H9 (cell line): ENCODE results near the gene MMP2. TPM values are rescaled to one million over a fixed set of nuclear protein-coding genes. Genes with fewer than 3 reads are reported as not detected.

Experiments used
- DNase-seq: peaks from one replicate; pipeline ENCODE4 v3.0.0-alpha.2; 2017
- H2AFZ ChIP-seq: one replicate; pipeline ENCODE4 v1.6.1; 2013; ENCODE audit warnings: mild to moderate bottlenecking, low read length, control low read depth, moderate library complexity
- H2AK5ac ChIP-seq: 2 replicates; pipeline ENCODE4 v1.6.1; 2013; ENCODE audit warnings: low read length, control low read depth, mixed read lengths; ENCODE audit not compliant: insufficient read length
- H2BK120ac ChIP-seq: one replicate; pipeline ENCODE4 v1.6.1; 2013; ENCODE audit warnings: low read depth, mild to moderate bottlenecking, low read length, control low read depth, inconsistent platforms; ENCODE audit not compliant: poor library complexity, severe bottlenecking
- H2BK12ac ChIP-seq: 2 replicates; pipeline ENCODE4 v1.6.1; 2013; ENCODE audit warnings: low read length, control low read depth, mixed read lengths, low read depth; ENCODE audit not compliant: insufficient read length
- H2BK15ac ChIP-seq: 2 replicates; pipeline ENCODE4 v1.6.1; 2013; ENCODE audit warnings: low read depth, low read length, control low read depth
- H2BK20ac ChIP-seq: one replicate; pipeline ENCODE4 v1.6.1; 2013; ENCODE audit warnings: low read depth, mild to moderate bottlenecking, low read length, control low read depth, inconsistent platforms; ENCODE audit not compliant: poor library complexity, severe bottlenecking
- H2BK5ac ChIP-seq: 2 replicates; pipeline ENCODE4 v1.6.1; 2013; ENCODE audit warnings: low read length, control low read depth, mixed read lengths; ENCODE audit not compliant: insufficient read length
- H3K14ac ChIP-seq: 2 replicates; pipeline ENCODE4 v1.6.1; 2013; ENCODE audit warnings: low read length, control low read depth; ENCODE audit not compliant: insufficient read depth
- H3K18ac ChIP-seq: 2 replicates; pipeline ENCODE4 v1.6.1; 2013; ENCODE audit warnings: low read depth, mild to moderate bottlenecking, mixed read lengths, low read length, control low read depth; ENCODE audit not compliant: insufficient read length
- H3K23ac ChIP-seq: 2 replicates; pipeline ENCODE4 v1.6.1; 2013; ENCODE audit warnings: low read length, control low read depth, mixed read lengths, low read depth; ENCODE audit not compliant: insufficient read length
- H3K23me2 ChIP-seq: 2 replicates; pipeline ENCODE4 v1.6.1; 2013; ENCODE audit warnings: low read depth, mild to moderate bottlenecking, mixed read lengths, low read length, control low read depth; ENCODE audit not compliant: insufficient read length, poor library complexity, severe bottlenecking
- H3K27ac ChIP-seq: 2 replicates; pipeline ENCODE4 v1.5.1; 2013; ENCODE audit warnings: low read length, control low read depth, mixed read lengths, low read depth; ENCODE audit not compliant: insufficient read length
- H3K27me3 ChIP-seq: 2 replicates; pipeline ENCODE4 v1.6.1; 2013; ENCODE audit warnings: low read length, control low read depth, inconsistent platforms; ENCODE audit not compliant: insufficient read depth
- H3K4ac ChIP-seq: 2 replicates; pipeline ENCODE4 v1.6.1; 2013; ENCODE audit warnings: low read depth, mild to moderate bottlenecking, control low read depth, inconsistent platforms, low read length, moderate library complexity
- H3K4me1 ChIP-seq: 2 replicates; pipeline ENCODE4 v1.6.1; 2013; ENCODE audit warnings: low read length, control low read depth, inconsistent platforms; ENCODE audit not compliant: insufficient read depth
- H3K4me2 ChIP-seq: 2 replicates; pipeline ENCODE4 v1.6.1; 2013; ENCODE audit warnings: low read length, control low read depth, mixed read lengths; ENCODE audit not compliant: insufficient read length, insufficient read depth
- H3K56ac ChIP-seq: 2 replicates; pipeline ENCODE4 v1.6.1; 2013; ENCODE audit warnings: low read depth, mild to moderate bottlenecking, mixed read lengths, low read length, control low read depth; ENCODE audit not compliant: insufficient read length
- H3K79me1 ChIP-seq: 2 replicates; pipeline ENCODE4 v1.6.1; 2013; ENCODE audit warnings: low read depth, mild to moderate bottlenecking, moderate library complexity, low read length, control low read depth, inconsistent platforms; ENCODE audit not compliant: insufficient read depth, poor library complexity, severe bottlenecking
- H3K79me2 ChIP-seq: 2 replicates; pipeline ENCODE4 v1.6.1; 2013; ENCODE audit warnings: low read length, control low read depth, inconsistent platforms; ENCODE audit not compliant: insufficient read depth
- H3K9ac ChIP-seq: 2 replicates; pipeline ENCODE4 v1.6.1; 2013; ENCODE audit warnings: low read length, control low read depth, mixed read lengths; ENCODE audit not compliant: insufficient read length; ENCODE audit errors: extremely low read depth
- H3K9me3 ChIP-seq: one replicate; pipeline ENCODE4 v1.6.1; 2013; ENCODE audit warnings: low read depth, low read length, inconsistent platforms; ENCODE audit not compliant: control insufficient read depth
- H3T11ph ChIP-seq: one replicate; pipeline ENCODE4 v1.6.1; 2013; ENCODE audit warnings: mild to moderate bottlenecking, low read length, control low read depth, inconsistent platforms
- H4K20me1 ChIP-seq: one replicate; pipeline ENCODE4 v1.6.1; 2013; ENCODE audit not compliant: control insufficient read depth, insufficient read length, insufficient read depth
- H4K5ac ChIP-seq: 2 replicates; pipeline ENCODE4 v1.6.1; 2013; ENCODE audit warnings: low read depth, mild to moderate bottlenecking, mixed read lengths, low read length, control low read depth; ENCODE audit not compliant: insufficient read length
- H4K8ac ChIP-seq: replicated peaks from 2 replicates; pipeline ENCODE4 v1.6.1; 2013; ENCODE audit warnings: low read length, control low read depth, mixed read lengths, low read depth; ENCODE audit not compliant: insufficient read length
- H4K91ac ChIP-seq: 2 replicates; pipeline ENCODE4 v1.6.1; 2013; ENCODE audit warnings: low read depth, mild to moderate bottlenecking, moderate library complexity, mixed read lengths, low read length, control low read depth; ENCODE audit not compliant: insufficient read length
- H3K27ac Mint-ChIP-seq, 3 experiments: 2 replicates in 2 of 3; 3 replicates in 1 of 3; pipeline ENCODE4 v1.8.0; 2020 to 2021; ENCODE audit warnings: mixed read lengths in 3 of 3, mild to moderate bottlenecking in 1 of 3, moderate library complexity in 1 of 3
- H3K27me3 Mint-ChIP-seq: 2 replicates; pipeline ENCODE4 v1.8.0; 2021; ENCODE audit warnings: low read depth, mild to moderate bottlenecking, moderate library complexity, mixed read lengths
- H3K36me3 Mint-ChIP-seq, 3 experiments: 2 replicates in 2 of 3; 3 replicates in 1 of 3; pipeline ENCODE4 v1.8.0; 2020 to 2021; ENCODE audit warnings: low read depth in 3 of 3, mixed read lengths in 3 of 3; ENCODE audit not compliant: insufficient read depth in 1 of 3
- H3K4me1 Mint-ChIP-seq, 2 experiments: 2 replicates each; pipeline ENCODE4 v1.8.0; 2020; ENCODE audit warnings: mixed read lengths in 2 of 2
- H3K4me3 Mint-ChIP-seq, 2 experiments: 2 replicates in 1 of 2; 3 replicates in 1 of 2; pipeline ENCODE4 v1.8.0; 2020 to 2021; ENCODE audit warnings: mild to moderate bottlenecking in 2 of 2, mixed read lengths in 2 of 2, moderate library complexity in 1 of 2
- H3K9me3 Mint-ChIP-seq, 2 experiments: 2 replicates in 1 of 2; 3 replicates in 1 of 2; pipeline ENCODE4 v1.8.0; 2020; ENCODE audit warnings: mild to moderate bottlenecking in 2 of 2, mixed read lengths in 2 of 2, moderate library complexity in 1 of 2
- WGBS: extraction: QIAGEN DNeasy Blood & Tissue Kit; methylation state at CpG from one replicate; pipeline ENCODE4 v1.1.7; 2013; ENCODE audit warnings: missing lambda C conversion rate, low lambda C conversion rate, mixed read lengths; ENCODE audit not compliant: insufficient read length; ENCODE audit errors: extremely low coverage; 5-methylcytosine and 5-hydroxymethylcytosine counted together
- total RNA-seq: library from RNA; stranded (reverse); gene quantifications from 2 replicates; pipeline ENCODE4 v1.2.1, GENCODE V29; 2021
- TF ChIP-seq, protein P1 (sequence below): fragments of 200-600 bp; sonication (generic); conservative IDR thresholded peaks from 3 replicates; pipeline ENCODE4 v1.8.0; 2021; ENCODE audit warnings: antibody characterized with exemption, mild to moderate bottlenecking

Gene MMP2
- total RNA-seq, 1 experiment from 2014 or later, result 23.1 TPM

DNA sequence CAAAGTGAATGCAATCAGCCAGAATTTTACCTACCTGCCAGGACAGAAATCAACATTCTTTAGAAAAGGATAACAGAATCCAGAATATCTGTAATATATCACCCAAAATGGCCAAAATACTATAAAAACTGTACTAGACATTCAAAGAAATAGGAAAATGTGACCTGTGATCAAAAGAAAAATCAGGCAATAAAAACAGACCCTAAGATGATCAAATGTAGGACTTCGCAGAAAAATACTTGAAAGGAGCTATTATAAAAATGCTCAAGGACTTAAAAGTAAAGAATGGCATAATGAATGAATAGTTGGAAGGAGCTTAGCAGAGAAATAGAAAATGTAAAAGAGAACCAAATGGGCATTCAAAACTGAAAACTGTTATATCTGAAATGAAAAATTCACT lies 33.9 kb downstream of the MMP2 start:
- Mint-ChIP-seq H3K27ac (no peak overlapping the region), H3K9me3 (peaks cover 42 to 44% of the 10 kb centered on the region in 2 experiments), H3K4me3 (no peak overlapping the region), H3K27me3 (peaks cover 9% of the 10 kb centered on the region), H3K4me1 (peaks cover 10 to 16% of the 10 kb centered on the region in 2 experiments), H3K36me3 (peaks cover 19 to 48% (median 21%) of the 10 kb centered on the region in 3 experiments)
- DNase-seq, result no peak
- Histone ChIP-seq H3K4me1 (peaks cover 3% of the 10 kb centered on the region; the same call in 1 of the 2 replicates), H3K4ac (no peak overlapping the region), H2AK5ac (no peak overlapping the region), H4K20me1 (no peaks in the 10 kb centered on the region), H3K23me2 (peaks cover 10% of the 10 kb centered on the region), H3K9ac (no peak overlapping the region), H3K27ac (no peak overlapping the region), H2BK15ac (no peak overlapping the region), H3K18ac (no peak overlapping the region), H4K91ac (no peak overlapping the region), H4K8ac (no peak overlapping the region), H3K79me1 (no peaks in the 10 kb centered on the region), H2BK120ac (no peak overlapping the region), H2AFZ (no peak overlapping the region), H3K9me3 (no peaks in the 10 kb centered on the region), H3K79me2 (no peaks in the 10 kb centered on the region), H2BK12ac (no peak overlapping the region), H3K14ac (no peak overlapping the region), H3K4me2 (no peak overlapping the region), H3K27me3 (no peaks in the 10 kb centered on the region), H2BK20ac (no peak overlapping the region), H4K5ac (no peak overlapping the region), H3T11ph (no peak overlapping the region), H3K56ac (no peak overlapping the region), H2BK5ac (no peak overlapping the region), H3K23ac (no peak overlapping the region)
- TF ChIP-seq, protein P1, sequence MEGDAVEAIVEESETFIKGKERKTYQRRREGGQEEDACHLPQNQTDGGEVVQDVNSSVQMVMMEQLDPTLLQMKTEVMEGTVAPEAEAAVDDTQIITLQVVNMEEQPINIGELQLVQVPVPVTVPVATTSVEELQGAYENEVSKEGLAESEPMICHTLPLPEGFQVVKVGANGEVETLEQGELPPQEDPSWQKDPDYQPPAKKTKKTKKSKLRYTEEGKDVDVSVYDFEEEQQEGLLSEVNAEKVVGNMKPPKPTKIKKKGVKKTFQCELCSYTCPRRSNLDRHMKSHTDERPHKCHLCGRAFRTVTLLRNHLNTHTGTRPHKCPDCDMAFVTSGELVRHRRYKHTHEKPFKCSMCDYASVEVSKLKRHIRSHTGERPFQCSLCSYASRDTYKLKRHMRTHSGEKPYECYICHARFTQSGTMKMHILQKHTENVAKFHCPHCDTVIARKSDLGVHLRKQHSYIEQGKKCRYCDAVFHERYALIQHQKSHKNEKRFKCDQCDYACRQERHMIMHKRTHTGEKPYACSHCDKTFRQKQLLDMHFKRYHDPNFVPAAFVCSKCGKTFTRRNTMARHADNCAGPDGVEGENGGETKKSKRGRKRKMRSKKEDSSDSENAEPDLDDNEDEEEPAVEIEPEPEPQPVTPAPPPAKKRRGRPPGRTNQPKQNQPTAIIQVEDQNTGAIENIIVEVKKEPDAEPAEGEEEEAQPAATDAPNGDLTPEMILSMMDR, result no peak
- WGBS, result no CpG with 5 or more reads among the region's 1 CpG
